GM12872 (cell line): ENCODE results near the gene PA2G4.

Experiments
- CTCF ChIP-seq: IDR thresholded peaks from 3 replicates; pipeline ENCODE4 v1.5.1; 2011; ENCODE audit warnings: low read depth, mild to moderate bottlenecking, low read length, moderate library complexity; ENCODE audit not compliant: insufficient read depth

The PA2G4 gene

GRCh38 chr12:56122637-56123036, 18.3 kb downstream of the PA2G4 start:
- no peak for TF ChIP-seq CTCF

- TF ChIP-seq CTCF = no peak
Observed at GRCh38 chr12:56124133-56124532, 19.8 kb downstream of the PA2G4 start.

GRCh38 chr12:56126732-56127239, 22.4 kb downstream of the PA2G4 start:
- TF ChIP-seq CTCF = no peak

- TF ChIP-seq CTCF = no peak
Observed at GRCh38 chr12:56127485-56127887, 23.1 kb downstream of the PA2G4 start.

- no peak for TF ChIP-seq CTCF
Observed at GRCh38 chr12:56127888-56128669, 23.7 kb downstream of the PA2G4 start, which contains the start of gene ESYT1. ESYT1 (plus strand) TSS chr12:56128267; CDS start chr12:56128320, 53 bp downstream.

- TF ChIP-seq CTCF = no peak
Observed at GRCh38 chr12:56128670-56129205, 24.4 kb downstream of the PA2G4 start.

GRCh38 chr12:56129206-56129941, 25.0 kb downstream of the PA2G4 start:
- TF ChIP-seq CTCF = no peak
